D721Med (cell line): ENCODE results near the gene THSD4.

Experiments
- DNase-seq: peaks from one replicate; pipeline ENCODE4 v3.0.0; 2011; ENCODE audit warnings: low spot score; ENCODE audit not compliant: insufficient read length
- FAIRE-seq: peaks from 2 replicates; lab custom pipeline; 2011; peaks lifted over from hg19 to GRCh38; lab: Jason Lieb, UNC
- TF ChIP-seq, protein P1 (sequence below): IDR thresholded peaks from 2 replicates; pipeline ENCODE4 v1.5.1; 2012; ENCODE audit warnings: mild to moderate bottlenecking, control low read depth; ENCODE audit not compliant: insufficient read depth; ENCODE audit errors: missing control alignments

The THSD4 gene

DNA sequence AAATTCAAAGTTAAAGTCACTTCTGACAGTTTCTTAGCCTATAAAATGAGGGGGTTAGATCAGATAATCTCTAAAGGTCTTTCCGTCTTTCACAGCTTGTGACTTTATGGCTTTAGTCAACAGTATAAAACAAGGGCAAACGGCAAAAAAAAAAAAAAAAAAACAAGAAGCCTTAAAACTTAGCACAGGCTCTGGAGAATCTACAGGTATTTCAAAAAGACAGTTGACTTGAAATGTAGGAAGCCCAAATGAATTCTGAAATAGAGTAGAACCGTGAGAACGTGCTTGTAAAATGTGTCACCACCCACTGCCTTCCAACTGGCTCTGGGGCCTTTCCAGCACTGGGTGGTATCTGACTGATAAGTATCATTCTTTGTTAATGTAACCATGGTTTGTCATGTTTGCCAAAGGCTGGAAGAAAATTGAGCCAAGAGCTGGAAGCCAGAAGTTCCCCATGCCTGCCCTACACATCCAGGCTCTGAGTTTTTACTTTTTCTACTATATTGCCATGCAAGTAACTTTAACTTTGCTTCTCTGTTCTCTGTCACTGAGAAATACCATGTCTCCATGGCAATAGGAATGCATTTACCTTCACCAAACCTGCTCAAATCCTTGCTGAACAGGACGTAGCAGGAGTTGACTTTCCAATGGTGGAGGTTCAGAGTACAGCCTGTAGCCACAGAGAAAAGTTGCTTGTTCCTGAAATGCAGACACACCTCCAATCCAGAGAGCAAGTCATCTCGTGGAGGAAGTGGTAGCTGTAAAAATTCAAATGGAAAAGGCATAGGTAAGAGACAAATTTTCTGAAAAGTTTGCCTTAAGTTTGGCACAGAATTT lies 35.8 kb upstream of the THSD4 start:
- no peak for DNase-seq
- no peak for FAIRE-seq
- TF ChIP-seq, protein P1, sequence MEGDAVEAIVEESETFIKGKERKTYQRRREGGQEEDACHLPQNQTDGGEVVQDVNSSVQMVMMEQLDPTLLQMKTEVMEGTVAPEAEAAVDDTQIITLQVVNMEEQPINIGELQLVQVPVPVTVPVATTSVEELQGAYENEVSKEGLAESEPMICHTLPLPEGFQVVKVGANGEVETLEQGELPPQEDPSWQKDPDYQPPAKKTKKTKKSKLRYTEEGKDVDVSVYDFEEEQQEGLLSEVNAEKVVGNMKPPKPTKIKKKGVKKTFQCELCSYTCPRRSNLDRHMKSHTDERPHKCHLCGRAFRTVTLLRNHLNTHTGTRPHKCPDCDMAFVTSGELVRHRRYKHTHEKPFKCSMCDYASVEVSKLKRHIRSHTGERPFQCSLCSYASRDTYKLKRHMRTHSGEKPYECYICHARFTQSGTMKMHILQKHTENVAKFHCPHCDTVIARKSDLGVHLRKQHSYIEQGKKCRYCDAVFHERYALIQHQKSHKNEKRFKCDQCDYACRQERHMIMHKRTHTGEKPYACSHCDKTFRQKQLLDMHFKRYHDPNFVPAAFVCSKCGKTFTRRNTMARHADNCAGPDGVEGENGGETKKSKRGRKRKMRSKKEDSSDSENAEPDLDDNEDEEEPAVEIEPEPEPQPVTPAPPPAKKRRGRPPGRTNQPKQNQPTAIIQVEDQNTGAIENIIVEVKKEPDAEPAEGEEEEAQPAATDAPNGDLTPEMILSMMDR, result no peak

DNA sequence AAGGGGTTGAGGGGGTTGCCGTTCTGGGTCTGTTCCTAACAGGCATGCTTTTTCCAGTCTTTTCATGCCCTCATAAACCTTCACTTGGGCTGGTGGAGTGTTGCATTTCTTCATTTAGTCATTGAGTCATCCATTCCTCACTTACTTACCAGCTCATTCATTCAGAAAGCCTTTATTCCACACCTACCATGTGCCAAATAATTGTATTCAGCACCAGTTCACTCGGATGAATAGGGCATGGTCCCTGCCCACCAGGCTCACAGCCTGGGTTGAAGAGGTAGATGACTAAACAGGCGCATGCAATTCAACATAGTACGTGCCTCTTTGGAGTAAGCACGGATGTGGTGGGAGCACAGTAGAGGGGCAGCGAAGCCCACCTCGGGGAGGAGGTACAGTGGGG lies 35.1 kb upstream of the THSD4 start:
- no peak for DNase-seq
- FAIRE-seq, result no peak
- TF ChIP-seq, protein P1, result no peak

DNA sequence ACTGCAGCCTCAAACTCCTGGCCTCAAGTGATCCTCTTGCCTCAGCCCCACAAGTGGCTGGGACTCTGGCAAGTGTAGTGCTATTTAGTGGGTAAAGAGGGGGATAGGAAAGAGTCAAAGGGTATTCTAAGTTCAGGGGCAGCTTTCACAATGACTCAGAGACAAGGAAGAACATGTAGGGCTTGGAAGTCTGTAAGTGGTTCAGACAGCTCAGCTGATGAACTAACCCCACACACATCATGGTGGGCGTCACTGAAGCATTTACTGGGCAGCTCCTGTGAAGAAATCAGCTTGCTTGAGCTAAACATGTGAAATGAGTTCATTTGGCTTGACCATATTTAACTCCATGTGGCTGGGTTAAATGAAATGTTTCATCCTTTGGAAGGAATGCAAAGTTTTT lies 34.6 kb upstream of the THSD4 start:
- TF ChIP-seq, protein P1, result no peak
- FAIRE-seq, result no peak
- DNase-seq, result no peak

DNA sequence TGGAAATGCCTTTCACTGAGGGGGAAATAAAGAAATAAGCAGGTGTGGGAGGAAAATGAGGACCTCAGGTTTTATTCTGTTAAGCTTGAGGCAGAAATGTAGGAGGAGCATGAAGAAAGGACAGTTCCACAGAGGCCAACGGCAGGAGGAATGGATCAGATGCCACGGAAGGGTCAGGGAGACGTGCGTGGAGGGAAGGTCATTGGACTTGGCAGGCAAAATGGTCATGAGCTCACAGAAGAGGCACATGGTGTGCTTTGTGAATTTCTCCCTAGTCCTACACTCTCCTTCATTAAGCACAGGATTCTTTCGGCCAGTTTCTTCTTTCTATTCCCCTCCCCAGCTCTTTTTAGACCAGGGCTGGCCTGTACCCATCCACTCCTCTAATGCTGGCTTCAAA lies 32.5 kb upstream of the THSD4 start:
- FAIRE-seq (no peak), DNase-seq (no peak)
- TF ChIP-seq, protein P1, result no peak

DNA sequence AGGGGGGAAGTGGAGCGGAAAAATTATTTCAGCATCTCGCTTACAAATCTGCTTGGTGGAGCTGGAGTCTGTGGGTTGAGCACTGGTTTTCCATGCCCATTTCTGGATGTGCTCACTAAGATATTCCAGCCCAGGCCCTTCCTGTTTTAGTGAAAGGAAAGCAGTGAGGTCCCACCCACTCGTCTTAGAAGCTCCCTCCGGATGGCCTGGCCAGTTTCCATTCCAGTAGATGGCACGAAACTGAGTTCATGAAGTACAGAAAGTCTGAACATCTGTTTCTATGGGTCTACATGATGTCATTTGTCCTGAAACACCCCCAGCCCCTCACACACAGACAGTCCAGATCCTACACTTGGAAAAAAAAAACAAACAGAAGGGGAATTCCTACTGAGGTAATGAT lies 31.9 kb upstream of the THSD4 start:
- FAIRE-seq, result no peak
- TF ChIP-seq, protein P1, result no peak
- no peak for DNase-seq

DNA sequence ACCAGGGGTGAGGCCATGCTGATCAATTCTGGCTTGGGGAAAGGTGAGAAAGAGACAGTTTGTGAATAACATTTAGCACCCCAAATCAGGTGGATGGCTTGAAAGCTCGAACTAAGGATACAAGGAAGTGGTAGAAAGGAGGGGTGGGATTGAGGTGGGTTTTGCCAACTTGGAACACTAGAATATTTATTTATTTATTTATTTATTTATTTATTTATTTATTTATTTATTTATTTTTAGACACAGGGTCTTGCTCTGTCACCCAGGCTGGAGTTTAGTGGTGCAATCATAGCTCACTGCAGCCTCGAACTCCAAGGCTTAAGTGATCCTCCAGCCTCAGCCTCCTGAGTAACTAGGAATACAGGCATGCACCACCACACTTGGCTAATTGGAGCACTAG lies 31.0 kb upstream of the THSD4 start:
- TF ChIP-seq, protein P1, result no peak
- DNase-seq, result no peak
- FAIRE-seq, result no peak

DNA sequence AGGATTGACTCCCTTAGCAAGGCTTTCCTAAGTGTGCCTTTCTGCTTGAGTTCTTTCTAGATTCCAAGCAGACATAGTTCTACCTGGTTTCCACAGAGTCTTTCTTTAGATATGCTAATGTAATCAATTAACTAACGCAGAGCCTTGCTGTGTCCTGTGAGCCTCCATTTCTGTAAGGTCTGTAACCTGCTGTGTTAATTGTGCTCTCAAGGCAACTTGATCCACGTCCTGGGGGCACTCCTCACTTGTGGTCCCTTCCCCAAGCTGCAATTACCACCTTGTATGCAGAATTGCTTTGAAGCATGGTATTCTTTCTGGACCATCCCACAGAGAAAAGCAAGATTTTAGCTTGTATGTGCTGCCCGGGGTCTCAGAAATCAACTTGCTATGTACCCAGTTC lies 29.5 kb upstream of the THSD4 start:
- DNase-seq (no peak), FAIRE-seq (no peak)
- TF ChIP-seq, protein P1, result no peak
